HG02678 (cell line): ENCODE data around the gene EPSTI1.

Experiments used
- ATAC-seq: cut with Tn5 transposase; IDR thresholded peaks from one replicate; pipeline ENCODE4 v1.9.1; 2021; ENCODE audit warnings: mild to moderate bottlenecking, moderate library complexity; ENCODE audit not compliant: unreplicated experiment

The EPSTI1 gene

GRCh38 chr13:42991898-42992763 is at the start of gene EPSTI1:
Gene EPSTI1, minus strand, starts transcription at chr13:42992241. Its CDS starts 76 bp downstream, at chr13:42992165.
- peak; percentile 83 for ATAC-seq

- ATAC-seq: peak; percentile 62
These were observed 49.4 kb upstream of the EPSTI1 start for GRCh38 chr13:43041369-43041921.

GRCh38 chr13:43040581-43041368 is 48.7 kb upstream of the EPSTI1 start:
- ATAC-seq: peak; percentile 34

GRCh38 chr13:43039966-43040365 is 47.9 kb upstream of the EPSTI1 start:
- no peak for ATAC-seq

- no peak for ATAC-seq
These were observed 44.6 kb upstream of the EPSTI1 start for GRCh38 chr13:43036351-43037250.

GRCh38 chr13:43033038-43033437 is 41.0 kb upstream of the EPSTI1 start:
- no peak for ATAC-seq

- ATAC-seq: no peak
These were observed 39.8 kb upstream of the EPSTI1 start for GRCh38 chr13:43031881-43032280.

GRCh38 chr13:43030548-43030947 is 38.5 kb upstream of the EPSTI1 start:
- ATAC-seq: no peak

- ATAC-seq: no peak
These were observed 34.2 kb upstream of the EPSTI1 start for GRCh38 chr13:43026262-43026661.

- peak; percentile 85 for ATAC-seq
These were observed 31.4 kb upstream of the EPSTI1 start, which contains the start of gene DNAJC15 for GRCh38 chr13:43023289-43023963. Gene DNAJC15, plus strand, starts transcription at chr13:43023586. Its CDS starts 41 bp downstream, at chr13:43023627.

- ATAC-seq: no peak
These were observed 30.9 kb upstream of the EPSTI1 start for GRCh38 chr13:43022934-43023288.

- no peak for ATAC-seq
These were observed 30.1 kb upstream of the EPSTI1 start for GRCh38 chr13:43021926-43022670.

- ATAC-seq: no peak
These were observed 28.8 kb upstream of the EPSTI1 start for GRCh38 chr13:43020794-43021193.

- no peak for ATAC-seq
These were observed 27.8 kb upstream of the EPSTI1 start for GRCh38 chr13:43019811-43020210.

GRCh38 chr13:43016226-43016625 is 24.2 kb upstream of the EPSTI1 start:
- ATAC-seq: no peak

GRCh38 chr13:43014162-43014561 is 22.1 kb upstream of the EPSTI1 start:
- no peak for ATAC-seq

GRCh38 chr13:43009506-43009905 is 17.5 kb upstream of the EPSTI1 start:
- no peak for ATAC-seq

GRCh38 chr13:43008596-43008995 is 16.6 kb upstream of the EPSTI1 start:
- no peak for ATAC-seq

GRCh38 chr13:43006893-43007631 is 15.0 kb upstream of the EPSTI1 start:
- no peak for ATAC-seq
